Subcutaneous adipose tissue (tissue), 4 donors: Measurements from ENCODE around the gene NFKBIL1. TPM values are rescaled to one million over a fixed set of nuclear protein-coding genes. Genes with fewer than 3 reads are reported as not detected.

Source experiments
- CTCF ChIP-seq: fragments of 450-650 bp; IDR thresholded peaks from one replicate; pipeline ENCODE4 v1.5.1; 2016; ENCODE audit warnings: low read depth, mild to moderate bottlenecking, control low read depth, antibody characterized with exemption, moderate library complexity
- total RNA-seq, 4 donors: library from RNA; depleted of rRNA; stranded (reverse); fragments of >200 nt; gene quantifications; one replicate each; pipeline ENCODE4 v1.1.0, GENCODE V29; 2016

NFKBIL1 gene
- total RNA-seq, 4 donors from 2014 or later, result 5.2 to 54.4 (median 28.1) TPM

- no peak for TF ChIP-seq CTCF
These were observed 11.5 kb downstream of the NFKBIL1 start for GRCh38 chr6:31558631-31559500.

- TF ChIP-seq CTCF, result no peak
These were observed 12.2 kb downstream of the NFKBIL1 start for GRCh38 chr6:31559606-31559957.

GRCh38 chr6:31559958-31560696, 12.7 kb downstream of the NFKBIL1 start:
- no peak for TF ChIP-seq CTCF

DNA sequence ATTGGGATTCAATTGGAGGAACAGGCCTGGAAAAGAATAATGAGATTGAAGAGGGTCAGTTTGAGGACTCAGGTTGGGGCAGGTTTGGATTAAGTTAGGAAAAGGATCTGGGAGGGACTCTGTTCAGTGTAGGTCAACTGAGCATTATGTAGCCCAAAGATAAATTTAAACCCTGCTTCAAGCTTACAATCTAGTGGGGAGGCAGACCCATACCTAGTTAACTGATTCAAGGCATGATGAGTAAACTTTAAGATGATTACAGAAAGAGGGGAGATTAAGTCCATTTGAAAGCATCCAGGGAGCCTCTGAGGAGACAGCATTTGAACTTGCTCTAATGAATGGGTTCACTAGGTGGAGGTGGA, 13.3 kb downstream of the NFKBIL1 start:
- TF ChIP-seq CTCF, result no peak

DNA sequence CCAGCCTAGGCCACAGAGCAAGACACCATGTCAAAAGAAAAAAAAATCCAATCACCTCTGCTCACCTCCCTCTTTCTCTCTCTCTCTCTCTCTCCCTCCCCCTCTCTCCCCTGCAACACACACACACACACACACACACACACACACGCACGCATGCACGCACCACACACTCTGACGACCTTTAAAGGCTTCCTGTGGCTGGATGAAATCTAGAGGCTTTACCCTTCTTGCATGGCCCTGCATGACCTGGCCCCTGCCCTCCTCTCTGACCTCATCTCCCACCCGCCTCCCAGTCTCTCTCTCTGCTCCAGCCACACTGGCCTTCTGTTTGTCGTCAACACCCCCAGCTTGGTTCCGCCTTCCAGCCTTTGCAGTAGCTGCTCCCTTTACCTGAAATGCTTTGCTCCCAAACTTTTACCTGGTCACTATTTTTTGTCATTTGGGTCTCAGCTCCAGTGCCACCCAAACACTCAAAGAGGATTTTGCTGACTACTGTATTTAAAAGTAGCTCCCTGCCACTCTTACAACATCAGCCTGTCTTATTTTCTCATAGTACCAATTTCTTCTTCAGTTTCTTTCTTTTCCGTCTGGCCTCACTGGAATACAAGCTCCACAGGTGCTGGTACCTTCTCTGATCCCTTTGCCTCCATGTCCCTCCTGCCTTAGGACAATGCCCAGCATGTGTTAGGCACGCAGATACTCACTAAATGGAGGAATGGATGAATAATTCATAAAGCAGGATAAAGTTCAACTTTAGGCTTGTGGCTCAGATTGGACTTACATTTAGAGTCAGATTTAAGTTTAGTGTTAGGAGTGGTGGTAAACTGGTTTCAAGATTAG, 20.3 kb downstream of the NFKBIL1 start:
- TF ChIP-seq CTCF, result no peak

GRCh38 chr6:31568537-31568961, 21.1 kb downstream of the NFKBIL1 start:
- TF ChIP-seq CTCF, result no peak
